Stimulated activated CD8-positive, alpha-beta memory T cell treated with anti-CD3 and anti-CD28 coated beads, Interleukin-4, amount 100 ng/mL, for 4 hours (primary cell): ENCODE results near the gene GGT1.
"Not testable (repeated sequence)": the region's sequence is repeated elsewhere in the genome, so short reads cannot be mapped to it uniquely, and the experiment has no call there.

Source experiments
- DNase-seq, 2 donors: peaks; one replicate each; pipeline ENCODE4 v3.0.0-alpha.2; 2020; ENCODE audit warnings: low read depth in 2 of 2, low spot score in 1 of 2

The GGT1 gene

DNA sequence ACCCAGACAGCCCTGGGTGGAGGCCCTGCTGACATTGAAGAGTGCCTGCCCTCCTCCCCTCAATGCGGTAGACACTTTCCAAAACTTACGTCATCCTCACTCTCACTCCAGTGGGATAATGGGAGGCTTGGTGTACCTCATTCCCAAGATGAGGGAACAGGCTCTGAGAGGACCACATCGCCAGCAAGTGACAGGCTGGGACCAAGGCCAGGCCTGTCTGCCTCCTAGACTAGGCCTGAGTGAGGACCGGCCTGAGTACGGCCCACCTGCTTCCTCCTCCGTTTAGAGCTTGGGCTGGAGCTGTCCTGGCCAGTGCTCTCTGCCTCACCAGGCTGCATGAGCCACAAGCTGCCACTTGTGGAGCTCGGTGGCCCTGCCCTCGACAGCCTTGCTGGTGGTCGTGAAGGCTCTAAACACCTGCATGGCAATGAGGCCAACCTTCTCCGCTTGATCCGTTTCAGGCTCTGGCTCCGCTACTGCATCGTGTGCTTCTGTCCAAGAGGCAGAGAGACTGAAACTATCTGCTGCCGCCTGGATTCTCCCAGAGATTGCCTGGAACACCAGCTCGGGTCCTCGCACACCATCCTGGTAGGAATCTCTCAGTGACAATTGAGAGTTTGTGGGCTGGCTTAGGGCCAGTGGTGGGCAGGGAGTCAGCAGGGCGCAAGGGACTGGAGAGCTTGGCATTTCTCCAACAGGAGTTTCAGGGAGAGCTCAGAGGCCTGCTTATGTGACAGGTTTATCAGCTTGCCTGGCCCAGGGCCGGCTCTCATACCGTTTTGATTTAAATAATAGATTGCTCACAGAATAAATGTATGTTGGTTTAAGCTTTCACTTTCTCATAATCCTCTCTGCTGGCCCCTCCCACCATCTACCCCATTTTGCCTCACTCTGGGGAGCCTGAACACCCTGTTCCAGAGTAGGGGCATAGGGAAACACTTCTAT, 19.5 kb upstream of the GGT1 start:
- DNase-seq: no peak

DNA sequence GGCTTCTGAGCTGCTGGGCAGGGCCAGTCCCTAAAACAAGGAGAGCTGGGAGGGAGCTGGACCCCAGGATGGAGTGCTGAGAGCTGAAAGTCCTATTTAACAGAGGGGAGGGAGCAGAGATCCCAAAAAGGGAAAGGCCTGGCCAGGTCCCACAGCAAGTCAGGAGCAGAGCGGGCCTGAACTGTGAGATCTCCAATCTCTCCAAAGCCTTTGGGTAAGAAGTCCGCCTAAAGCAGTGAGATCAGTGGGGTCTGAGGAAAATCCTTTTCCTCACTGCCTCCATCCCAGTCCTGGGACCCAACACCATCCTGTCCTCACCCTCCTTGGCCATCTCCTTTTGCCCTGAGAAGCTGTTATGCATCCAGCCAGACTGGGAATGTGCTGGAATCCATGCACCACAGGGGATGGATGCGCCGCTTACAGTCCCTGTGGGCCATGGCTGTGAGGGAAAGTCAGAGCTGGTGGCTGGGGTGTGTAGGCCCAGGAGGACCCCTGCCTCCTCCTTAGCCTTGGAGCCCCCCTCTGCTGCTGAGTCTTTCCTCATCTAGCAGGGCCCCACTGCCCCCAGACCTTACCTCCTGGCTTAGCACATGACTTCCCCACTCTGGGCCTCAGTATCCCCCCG, 18.7 kb upstream of the GGT1 start:
- no peak for DNase-seq

- no peak for DNase-seq
Observed at GRCh38 chr22:24584871-24585411, 18.1 kb upstream of the GGT1 start.

GRCh38 chr22:24585461-24585860, 17.5 kb upstream of the GGT1 start:
- no peak for DNase-seq

DNA sequence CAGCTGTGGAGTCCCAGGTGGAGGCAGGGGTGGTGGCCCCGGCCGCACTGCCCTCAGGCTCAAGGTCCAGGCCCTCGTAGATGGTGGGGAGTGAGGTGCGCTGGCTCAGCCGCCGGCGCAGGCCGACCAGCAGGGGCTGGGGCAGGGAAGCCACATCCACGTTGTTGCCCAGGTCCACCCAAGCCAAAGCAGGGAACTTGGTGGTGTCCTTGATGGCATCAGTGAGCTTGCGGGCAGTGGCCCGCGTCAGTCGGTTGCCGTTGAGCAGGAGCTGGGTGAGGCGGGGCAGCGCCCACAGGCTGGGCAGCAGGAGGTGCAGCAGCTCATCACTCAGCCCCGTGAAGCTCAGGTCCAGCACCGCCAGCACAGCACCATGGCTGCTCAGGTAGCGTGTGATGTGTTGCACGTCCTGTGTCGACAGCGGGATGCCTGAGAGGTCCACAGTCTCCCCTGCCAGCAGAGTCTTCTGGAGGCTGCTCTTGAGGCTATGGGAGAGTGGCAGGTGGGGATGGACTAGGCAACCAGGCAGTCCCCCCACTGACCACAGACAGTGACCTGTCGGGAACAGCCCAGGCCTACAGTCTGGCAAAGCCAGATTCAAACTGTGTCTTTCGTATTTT, 17.0 kb upstream of the GGT1 start:
- DNase-seq: no peak

DNA sequence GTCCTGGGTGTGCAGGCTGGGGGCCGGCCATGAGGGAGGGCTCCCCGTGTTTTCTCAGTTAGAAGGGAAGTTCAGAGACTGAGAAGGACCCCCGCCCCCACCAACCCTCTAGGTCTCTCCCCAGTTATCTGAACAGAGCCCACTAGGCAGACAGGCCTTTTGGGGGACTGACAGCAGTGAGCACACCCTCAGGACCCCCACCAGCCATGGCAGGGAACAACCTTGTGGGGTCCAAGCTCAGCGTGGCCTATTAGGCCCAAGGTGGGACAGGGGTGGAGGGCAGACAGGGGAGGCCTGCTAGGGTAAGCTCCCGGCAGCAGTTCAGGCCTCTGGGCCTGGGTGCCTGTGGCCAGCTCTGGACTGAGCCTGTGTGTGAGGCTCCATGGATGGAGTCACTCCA, 15.7 kb upstream of the GGT1 start:
- no peak for DNase-seq

DNA sequence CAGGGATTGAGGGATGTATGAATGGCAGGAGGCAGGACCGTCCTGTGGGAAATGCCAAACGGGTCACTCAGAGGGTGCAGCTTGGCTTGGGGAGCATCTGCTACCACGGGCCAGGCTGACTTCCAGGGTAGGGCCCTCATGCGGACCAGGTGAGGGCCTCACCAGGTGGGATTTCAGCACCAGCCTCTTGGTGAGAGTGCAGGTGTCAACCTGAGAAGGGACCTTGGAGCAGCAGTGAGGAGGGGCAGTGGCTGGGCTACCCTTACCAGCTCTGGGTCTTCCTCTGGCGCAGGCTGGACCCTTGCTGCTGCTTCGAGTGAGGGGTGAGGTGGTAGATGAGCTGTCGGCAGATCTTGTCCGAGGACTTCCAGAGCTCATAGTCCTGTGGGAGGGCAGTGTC, 15.0 kb upstream of the GGT1 start:
- no peak for DNase-seq

- DNase-seq: no peak
Observed at GRCh38 chr22:24588381-24588756, 14.6 kb upstream of the GGT1 start.

DNA sequence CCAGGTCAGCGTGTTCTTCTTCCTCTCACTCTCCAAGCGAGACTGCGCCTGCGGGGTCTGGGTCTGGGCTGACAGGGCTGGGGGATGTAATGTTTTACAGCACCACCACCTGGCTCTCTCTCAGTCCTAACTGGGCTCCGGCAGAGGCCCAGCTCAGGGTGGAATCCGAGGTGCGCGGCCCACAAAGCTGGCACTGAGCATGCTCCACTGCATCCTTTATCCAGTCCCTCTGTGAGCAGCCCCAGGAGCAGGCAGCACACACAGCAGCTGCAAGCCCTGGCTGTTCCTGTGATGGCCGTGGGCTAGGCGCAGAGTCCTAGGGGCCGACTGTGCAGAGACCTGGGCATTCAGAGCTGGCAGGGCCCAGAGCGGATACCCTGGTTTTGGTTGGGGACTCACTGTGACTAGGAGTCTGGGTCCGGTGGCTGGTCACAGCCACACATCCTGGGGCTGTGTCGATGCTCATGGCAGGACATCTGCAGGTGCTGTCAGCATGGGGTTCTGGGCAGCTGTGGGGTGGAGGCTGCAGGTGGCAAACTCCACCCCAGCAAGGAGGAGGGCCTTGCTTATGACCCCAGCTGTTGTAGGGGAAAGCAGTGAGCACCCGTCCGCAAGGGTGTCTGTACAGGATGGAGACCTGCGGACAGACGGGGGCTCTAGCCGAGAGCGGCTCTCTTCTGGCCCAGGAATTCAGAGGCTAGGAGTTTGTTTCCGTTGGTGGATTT, 14.1 kb upstream of the GGT1 start:
- DNase-seq: no peak

DNA sequence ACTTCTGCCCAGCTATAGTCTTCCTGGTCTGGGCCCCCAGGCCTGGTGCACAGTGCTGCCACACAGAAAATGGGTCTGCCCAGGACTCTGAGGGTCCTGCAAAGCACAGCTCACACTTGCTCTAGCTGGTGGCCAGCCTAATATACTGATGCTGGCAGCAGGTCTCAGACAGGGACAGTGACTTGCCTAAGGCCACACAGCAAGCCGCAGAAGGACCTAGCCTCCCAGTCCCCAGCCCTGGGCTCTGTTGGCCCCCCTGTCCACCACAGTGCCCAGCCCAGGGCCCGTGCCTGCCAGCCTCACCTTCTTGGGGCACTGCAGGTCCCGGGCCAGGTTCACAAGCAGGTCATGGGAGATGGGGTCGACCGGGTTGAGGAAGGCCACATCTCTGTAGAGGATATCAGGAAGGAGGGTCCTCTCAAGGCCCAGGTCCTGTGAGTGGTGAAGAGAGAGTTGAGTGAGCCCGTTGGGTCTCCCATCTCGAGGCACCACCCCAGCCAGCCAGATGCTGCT, 13.4 kb upstream of the GGT1 start:
- DNase-seq: no peak

- DNase-seq: no peak
Observed at GRCh38 chr22:24590596-24591173, 12.3 kb upstream of the GGT1 start.

DNA sequence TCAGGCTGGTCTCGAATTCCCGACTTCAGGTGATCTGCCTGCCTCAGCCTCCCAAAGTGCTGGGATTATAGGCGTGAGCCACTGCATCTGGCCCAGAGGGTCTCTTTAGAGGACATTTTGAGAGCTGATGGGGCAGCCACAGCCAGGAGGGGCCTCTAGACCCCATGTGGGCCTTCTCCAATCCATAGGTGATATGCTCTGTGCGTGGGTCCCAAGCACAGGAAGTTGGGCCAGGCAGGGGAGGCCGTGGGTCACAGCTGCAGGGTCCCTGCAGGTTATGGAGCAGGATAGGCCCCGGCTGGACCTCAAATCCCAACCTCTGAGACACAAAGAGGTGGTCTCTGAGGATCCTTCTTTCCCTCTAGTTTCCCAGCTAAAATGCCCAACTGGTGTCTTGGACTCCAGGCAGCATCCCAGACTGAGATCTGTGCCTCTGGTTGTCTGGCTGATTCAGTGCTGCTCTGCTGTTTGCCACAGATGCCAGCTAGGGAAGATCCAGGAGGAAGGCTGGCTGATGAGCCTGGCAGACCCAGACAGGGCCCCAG, 11.6 kb upstream of the GGT1 start:
- no peak for DNase-seq

DNA sequence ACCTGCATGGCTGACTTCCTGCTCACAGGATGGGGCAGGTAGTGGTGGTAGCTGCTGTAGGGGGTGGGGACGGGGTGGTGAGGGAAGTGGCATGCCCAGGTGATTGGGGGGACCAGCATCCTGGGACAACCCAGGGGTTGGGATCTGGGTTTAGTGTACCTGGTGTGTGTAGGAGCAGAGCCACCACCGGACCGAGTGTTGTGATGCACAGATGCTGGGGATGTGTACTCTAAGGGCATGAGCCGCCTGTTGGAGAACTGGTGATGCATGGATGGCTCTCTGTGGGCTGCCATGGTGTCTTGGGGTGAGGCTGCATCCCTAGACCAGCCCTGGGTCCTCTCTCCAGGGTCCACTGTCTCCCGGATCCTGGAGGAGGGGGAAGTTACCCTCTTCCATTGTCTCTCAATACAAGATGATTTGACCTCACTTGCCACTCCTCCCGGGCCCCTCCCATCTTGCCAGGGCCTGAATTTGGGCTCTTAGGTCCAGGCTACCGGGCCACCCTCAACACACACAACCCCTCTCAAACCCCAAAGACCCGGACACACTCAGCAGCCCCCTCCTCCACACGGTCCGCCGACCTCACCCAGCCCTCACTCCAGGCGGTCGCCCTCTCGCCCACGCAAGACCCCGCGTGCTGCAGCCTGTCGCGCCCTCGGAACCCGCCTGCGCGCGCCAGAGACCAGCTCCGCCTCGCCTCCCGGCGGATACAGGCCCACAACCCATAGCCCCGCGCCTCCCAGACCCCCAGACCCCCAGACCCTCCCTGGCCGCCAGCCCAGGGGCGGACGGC, 10.7 kb upstream of the GGT1 start:
- no peak for DNase-seq

DNA sequence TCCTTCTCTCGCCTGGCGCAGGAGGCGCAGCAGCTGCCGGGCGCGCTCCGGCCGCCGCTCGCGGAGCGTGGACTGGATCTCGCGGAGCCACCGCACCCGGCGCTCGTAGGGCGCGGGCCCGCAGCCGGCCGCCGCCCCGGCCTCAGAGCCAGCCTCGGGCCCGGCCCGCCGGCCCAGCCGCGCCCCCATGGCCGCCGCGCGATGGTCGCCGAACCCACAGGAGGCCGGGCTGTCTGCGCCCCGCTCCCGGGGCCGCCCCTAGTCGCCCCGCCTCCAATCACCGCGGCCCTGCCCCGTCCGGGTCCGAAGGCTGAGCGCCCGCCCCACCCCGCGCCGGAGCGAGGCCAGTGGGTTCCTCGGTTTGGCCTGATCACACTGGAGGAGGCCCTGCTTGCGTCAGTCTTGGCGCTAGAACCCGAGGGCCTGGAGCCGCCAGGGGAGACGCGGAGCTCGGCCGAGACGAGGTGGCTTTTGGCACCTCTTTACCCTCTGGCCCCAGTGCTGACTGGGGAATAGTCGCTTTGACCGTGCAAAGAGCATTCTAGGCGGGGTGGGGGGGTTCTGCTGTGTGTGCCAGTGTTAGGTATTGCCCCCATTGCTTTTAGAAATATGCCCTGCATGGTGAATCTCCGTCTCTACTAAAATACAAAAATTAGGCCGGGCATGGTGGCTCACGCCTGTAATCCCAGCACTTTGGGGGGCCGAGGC, 10.0 kb upstream of the GGT1 start, which contains the start of gene LRRC75B:
Gene LRRC75B, minus strand, starts transcription at position 223 of the 708 bp plus-strand sequence. Its CDS starts 34 bp downstream, at position 189.
- no peak for DNase-seq

DNA sequence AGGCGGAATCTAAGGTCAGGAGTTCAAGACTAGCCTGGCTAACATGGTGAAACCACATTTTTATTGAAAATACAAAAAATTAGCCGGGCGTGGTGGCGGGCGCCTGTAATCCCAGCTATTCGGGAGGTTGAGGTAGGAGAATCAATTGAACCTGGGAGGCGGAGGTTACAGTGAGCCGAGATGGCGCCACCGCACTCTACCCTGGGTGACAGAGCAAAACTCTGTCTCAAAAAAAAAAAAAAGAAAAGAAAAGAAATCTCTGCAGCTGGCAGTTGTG, 9.5 kb upstream of the GGT1 start:
- DNase-seq: not testable (repeated sequence)

GRCh38 chr22:24593836-24594568, 9.0 kb upstream of the GGT1 start:
- DNase-seq: no peak

DNA sequence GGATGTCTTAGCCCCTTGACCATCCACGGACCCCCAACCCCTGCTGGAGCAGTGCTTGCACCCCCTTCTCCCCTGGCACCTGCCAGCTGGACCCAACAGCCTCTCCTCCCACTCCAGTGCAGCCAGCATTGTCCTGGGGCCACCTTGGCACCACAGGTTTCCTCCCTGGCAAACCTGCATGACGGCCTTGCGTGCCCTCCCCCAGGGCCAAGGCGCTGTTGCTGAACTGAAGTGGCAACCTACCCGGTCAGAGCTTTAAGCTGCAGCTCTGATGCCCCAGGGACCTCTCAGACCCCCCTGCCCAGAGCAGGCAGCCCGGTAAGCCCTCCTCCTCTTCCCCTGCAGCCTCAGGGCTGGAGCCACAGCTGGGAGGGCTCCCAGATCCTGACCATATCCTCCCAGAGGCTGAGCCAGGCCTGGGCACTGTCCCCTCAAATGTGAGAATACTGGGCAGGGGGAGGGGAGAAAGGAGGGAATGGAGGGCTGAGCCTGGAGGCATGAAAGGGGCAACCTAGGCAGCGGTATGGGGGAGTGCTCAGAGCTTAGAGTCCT, 8.3 kb upstream of the GGT1 start:
- no peak for DNase-seq

GRCh38 chr22:24595228-24595627, 7.8 kb upstream of the GGT1 start:
- DNase-seq: no peak
